ENCODE results near the gene CRIP1.

CRIP1 gene

GRCh38 chr14:105455766-105456660 is 30.7 kb upstream of the CRIP1 start:
- no peaks in the 10 kb centered on the region for H3K79me2 ChIP-seq (ENCODE audit: insufficient read depth, low read length)
- H3K4me2 ChIP-seq (ENCODE audit: low read depth, low read length, poor library complexity, severe bottlenecking) = no peak overlapping the region
- H3K36me3 ChIP-seq (ENCODE audit: insufficient read depth, low read length) = peaks cover 62% of the 10 kb centered on the region; the same call in 1 of the 2 replicates
- no peak overlapping the region for H3K9ac ChIP-seq (ENCODE audit: low read depth, low read length, poor library complexity, severe bottlenecking)
- H3K9me3 ChIP-seq (ENCODE audit: insufficient read depth, low read depth, low read length) = no peaks in the 10 kb centered on the region
- H4K20me1 ChIP-seq (ENCODE audit: insufficient read depth, low read length, poor library complexity, severe bottlenecking) = no peaks in the 10 kb centered on the region
- H3K4me1 ChIP-seq (ENCODE audit: insufficient read depth, low read length, poor library complexity, severe bottlenecking) = no peaks in the 10 kb centered on the region
- H3K27me3 ChIP-seq (ENCODE audit: insufficient read depth, low read length, poor library complexity, severe bottlenecking) = no peaks in the 10 kb centered on the region
- H2AFZ ChIP-seq (ENCODE audit: low read length) = no peak overlapping the region
- H3F3A ChIP-seq (ENCODE audit: low read depth) = no peaks in the 10 kb centered on the region
- H3K4me3 ChIP-seq (ENCODE audit: low read length, poor library complexity, severe bottlenecking) = no peak overlapping the region
- H3K9me2 ChIP-seq (replicated peaks; ENCODE audit: low read depth, low read length) = no peaks in the 10 kb centered on the region
- no peak for TF ChIP-seq CTCF (conservative IDR thresholded peaks at IDR 0.05; ENCODE audit: low read length)
- TF ChIP-seq EZH2phosphoT487 (IDR thresholded peaks at IDR 0.05; ENCODE audit: borderline replicate concordance) = no peak

GRCh38 chr14:105456736-105457617 is 29.7 kb upstream of the CRIP1 start:
- Histone ChIP-seq H4K20me1 (ENCODE audit: insufficient read depth, low read length, poor library complexity, severe bottlenecking) (no peaks in the 10 kb centered on the region), H3K9me3 (ENCODE audit: insufficient read depth, low read depth, low read length) (no peaks in the 10 kb centered on the region), H3K79me2 (ENCODE audit: insufficient read depth, low read length) (no peaks in the 10 kb centered on the region), H3K4me1 (ENCODE audit: insufficient read depth, low read length, poor library complexity, severe bottlenecking) (no peaks in the 10 kb centered on the region), H3K4me3 (ENCODE audit: low read length, poor library complexity, severe bottlenecking) (no peak overlapping the region), H2AFZ (ENCODE audit: low read length) (no peak overlapping the region), H3K27me3 (ENCODE audit: insufficient read depth, low read length, poor library complexity, severe bottlenecking) (no peaks in the 10 kb centered on the region), H3K4me2 (ENCODE audit: low read depth, low read length, poor library complexity, severe bottlenecking) (no peak overlapping the region), H3K9ac (ENCODE audit: low read depth, low read length, poor library complexity, severe bottlenecking) (no peak overlapping the region), H3K9me2 (replicated peaks; ENCODE audit: low read depth, low read length) (no peaks in the 10 kb centered on the region), H3K36me3 (ENCODE audit: insufficient read depth, low read length) (peaks cover 63% of the 10 kb centered on the region; the same call in 1 of the 2 replicates), H3F3A (ENCODE audit: low read depth) (no peaks in the 10 kb centered on the region)
- TF ChIP-seq CTCF (conservative IDR thresholded peaks at IDR 0.05; ENCODE audit: low read length) (no peak), EZH2phosphoT487 (IDR thresholded peaks at IDR 0.05; ENCODE audit: borderline replicate concordance) (no peak)

GRCh38 chr14:105458010-105458409 is 28.7 kb upstream of the CRIP1 start:
- H3K9me3 ChIP-seq (ENCODE audit: insufficient read depth, low read depth, low read length) = no peaks in the 10 kb centered on the region
- H3K4me1 ChIP-seq (ENCODE audit: insufficient read depth, low read length, poor library complexity, severe bottlenecking) = no peaks in the 10 kb centered on the region
- no peak overlapping the region for H3K9ac ChIP-seq (ENCODE audit: low read depth, low read length, poor library complexity, severe bottlenecking)
- no peak overlapping the region for H3K4me3 ChIP-seq (ENCODE audit: low read length, poor library complexity, severe bottlenecking)
- H3K79me2 ChIP-seq (ENCODE audit: insufficient read depth, low read length) = no peaks in the 10 kb centered on the region
- H4K20me1 ChIP-seq (ENCODE audit: insufficient read depth, low read length, poor library complexity, severe bottlenecking) = no peaks in the 10 kb centered on the region
- no peaks in the 10 kb centered on the region for H3K9me2 ChIP-seq (replicated peaks; ENCODE audit: low read depth, low read length)
- H2AFZ ChIP-seq (ENCODE audit: low read length) = no peak overlapping the region
- H3K4me2 ChIP-seq (ENCODE audit: low read depth, low read length, poor library complexity, severe bottlenecking) = no peak overlapping the region
- peaks cover 52% of the 10 kb centered on the region; the same call in 1 of the 2 replicates for H3K36me3 ChIP-seq (ENCODE audit: insufficient read depth, low read length)
- no peaks in the 10 kb centered on the region for H3F3A ChIP-seq (ENCODE audit: low read depth)
- TF ChIP-seq EZH2phosphoT487 (IDR thresholded peaks at IDR 0.05; ENCODE audit: borderline replicate concordance) (no peak), CTCF (conservative IDR thresholded peaks at IDR 0.05; ENCODE audit: low read length) (no peak)
- no peaks in the 10 kb centered on the region for H3K27me3 ChIP-seq (ENCODE audit: insufficient read depth, low read length, poor library complexity, severe bottlenecking)
